GM18517 (cell line): ENCODE measurements around the gene PTPRS.
"Not testable (repeated sequence)": the region's sequence is repeated elsewhere in the genome, so short reads cannot be mapped to it uniquely, and the experiment has no call there.

Experiments
- ATAC-seq: cut with Tn5 transposase; IDR thresholded peaks from one replicate; pipeline ENCODE4 v1.9.1; 2021; ENCODE audit warnings: mild to moderate bottlenecking, moderate library complexity; ENCODE audit not compliant: unreplicated experiment

Gene PTPRS

GRCh38 chr19:5334366-5334739 lies 6.3 kb downstream of the PTPRS start:
- ATAC-seq: no peak

- ATAC-seq: no peak
These were observed 6.8 kb downstream of the PTPRS start for GRCh38 chr19:5333581-5334365.

DNA sequence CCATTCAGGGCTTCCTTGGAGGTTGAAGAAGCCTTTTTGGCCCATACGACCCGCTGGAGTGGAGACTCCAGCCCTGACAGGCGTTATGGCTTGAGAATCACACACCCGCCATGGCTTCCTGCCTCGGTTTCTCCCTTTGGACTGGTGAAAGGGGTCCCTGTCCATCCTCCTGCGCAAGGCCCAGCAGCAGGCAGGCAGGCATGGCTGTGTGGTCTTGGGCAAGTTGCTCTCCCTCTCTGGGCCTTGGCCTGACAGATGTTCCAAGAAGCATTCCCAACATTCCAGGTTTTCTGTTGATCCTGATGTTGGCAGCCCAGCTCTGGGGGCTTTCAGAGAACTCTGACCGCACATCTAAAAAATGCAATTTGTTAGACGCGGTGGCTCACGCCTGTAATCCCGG lies 8.1 kb downstream of the PTPRS start:
- ATAC-seq: no peak

- ATAC-seq: no peak
These were observed 8.8 kb downstream of the PTPRS start for GRCh38 chr19:5331790-5332189.

DNA sequence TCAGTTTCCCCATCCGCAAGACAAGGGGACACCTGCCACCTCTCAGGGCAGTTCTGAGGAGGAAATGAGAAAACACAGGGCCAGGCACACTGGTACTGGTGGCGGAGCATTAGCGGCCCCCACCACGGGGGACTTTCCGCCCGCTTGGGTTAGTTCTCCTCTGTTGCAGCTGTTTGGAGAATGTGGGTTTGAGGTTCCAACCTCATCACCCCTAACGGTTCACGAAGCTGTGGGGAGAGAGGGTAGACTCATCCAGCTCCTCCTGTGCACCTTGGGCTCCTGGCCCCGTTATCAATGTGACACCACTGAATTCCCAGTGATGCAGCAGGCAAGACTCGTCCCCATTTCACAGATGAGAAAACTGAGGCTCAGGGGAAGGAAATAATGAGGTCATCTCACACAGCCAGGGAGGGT lies 10.3 kb downstream of the PTPRS start:
- no peak for ATAC-seq

- ATAC-seq: no peak
These were observed 11.5 kb downstream of the PTPRS start for GRCh38 chr19:5329141-5329540.

DNA sequence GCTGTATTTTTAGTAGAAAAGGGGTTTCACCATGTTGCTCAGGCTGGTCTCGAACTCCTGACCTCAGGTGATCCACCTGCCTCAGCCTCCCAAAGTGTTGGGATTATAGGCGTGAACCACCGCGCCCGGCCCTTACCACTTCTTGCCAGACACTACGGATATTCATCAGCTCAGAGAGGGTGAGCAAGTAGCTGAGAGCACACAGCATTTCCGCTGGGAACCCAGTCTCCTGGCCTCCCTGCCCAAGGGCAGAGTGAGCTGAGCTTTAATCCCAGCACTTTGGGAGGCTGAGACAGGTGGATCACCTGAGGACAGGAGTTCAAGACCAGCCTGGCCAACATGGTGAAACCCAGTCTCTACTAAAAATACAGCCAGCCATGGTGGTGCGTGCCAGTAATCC lies 12.2 kb downstream of the PTPRS start:
- not testable (repeated sequence) for ATAC-seq

- ATAC-seq: no peak
These were observed 13.5 kb downstream of the PTPRS start for GRCh38 chr19:5326986-5327623.

DNA sequence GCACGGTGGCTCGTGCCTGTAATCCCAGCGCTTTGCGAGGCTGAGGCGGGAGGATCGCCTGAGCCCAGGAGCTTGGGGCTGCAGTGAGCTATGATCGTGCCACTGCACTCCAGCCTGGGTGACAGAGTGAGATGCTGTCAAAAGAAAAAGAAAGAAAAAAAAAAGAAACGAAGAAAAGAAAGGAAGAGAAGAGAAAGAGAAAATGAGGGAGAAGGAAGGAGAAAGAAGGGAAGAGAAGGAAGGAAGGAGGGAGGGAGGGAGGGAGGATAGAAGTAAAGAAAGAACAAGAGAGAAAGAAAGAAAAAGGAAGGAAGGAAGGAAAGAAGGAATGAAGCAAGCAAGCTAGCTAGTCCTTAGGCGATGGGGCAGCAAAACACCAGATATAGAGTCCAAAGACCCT lies 14.1 kb downstream of the PTPRS start:
- ATAC-seq: no peak

DNA sequence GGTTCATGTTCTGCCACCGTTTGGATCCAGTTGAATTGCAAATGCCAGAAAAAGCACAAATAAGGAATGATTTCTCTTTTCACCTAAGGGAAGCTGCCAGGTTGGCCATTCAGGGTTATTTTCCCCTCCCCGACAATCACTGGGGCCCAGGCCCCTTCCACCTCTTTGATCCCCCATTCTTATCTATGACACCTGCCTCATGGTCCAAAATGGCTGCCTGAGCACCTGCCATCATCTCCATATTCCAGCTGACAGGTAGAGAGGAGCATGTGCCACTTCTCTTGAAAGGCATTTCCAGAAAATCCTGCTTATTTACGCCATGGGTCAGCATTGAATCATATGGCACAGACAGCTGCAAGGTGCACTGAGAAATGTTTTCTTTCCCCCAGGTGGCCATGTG lies 15.7 kb downstream of the PTPRS start:
- ATAC-seq: no peak

- ATAC-seq: no peak
These were observed 17.2 kb downstream of the PTPRS start for GRCh38 chr19:5323475-5323811.

GRCh38 chr19:5321851-5322681 lies 18.5 kb downstream of the PTPRS start:
- ATAC-seq: peak; percentile 67

DNA sequence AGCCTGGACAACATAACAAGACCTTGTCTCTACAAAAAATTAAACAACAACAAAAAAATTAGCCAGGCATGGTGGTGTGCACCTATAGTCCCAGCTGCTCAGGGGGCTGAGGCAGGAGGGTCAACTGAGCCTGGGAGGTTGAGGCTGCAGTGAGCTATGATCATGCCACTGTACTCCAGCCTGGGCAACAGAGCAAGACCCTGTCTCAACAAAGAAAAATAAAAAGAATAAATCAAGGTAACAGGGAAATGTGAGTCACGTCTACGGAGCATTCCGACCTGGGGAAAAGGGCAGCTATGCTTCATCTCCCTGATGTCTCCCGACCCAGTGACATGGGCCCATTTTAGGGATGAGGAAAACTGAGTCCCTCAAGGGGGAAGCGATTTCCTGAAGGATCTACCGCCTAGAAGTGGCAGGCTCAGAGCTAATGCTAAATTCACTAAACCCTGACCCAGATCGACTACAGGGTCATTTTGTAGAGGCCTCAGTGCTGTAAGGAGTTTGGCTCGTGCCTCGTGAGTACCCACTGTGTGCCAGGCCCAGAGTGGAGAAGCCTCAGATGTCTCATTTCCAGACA lies 19.5 kb downstream of the PTPRS start:
- no peak for ATAC-seq

DNA sequence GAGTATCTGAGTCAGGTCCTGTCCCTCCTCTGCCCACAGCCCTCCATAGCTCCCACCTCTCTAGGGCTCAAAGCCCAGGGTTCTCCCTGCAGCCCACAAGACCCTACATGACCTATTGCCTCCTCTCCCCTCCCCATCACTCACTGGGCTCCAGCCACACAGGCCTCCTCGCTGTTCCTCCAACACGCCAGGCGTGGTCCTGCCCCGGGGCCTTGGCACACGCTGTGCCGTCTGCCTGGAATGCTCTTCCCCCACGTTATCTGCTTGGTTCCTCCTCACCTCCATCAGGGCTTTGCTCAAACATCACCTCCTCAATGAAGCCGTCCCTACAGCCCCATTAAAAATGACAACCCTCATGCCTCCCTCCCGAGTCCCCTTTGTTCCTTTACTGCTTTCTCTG lies 21.1 kb downstream of the PTPRS start:
- no peak for ATAC-seq

DNA sequence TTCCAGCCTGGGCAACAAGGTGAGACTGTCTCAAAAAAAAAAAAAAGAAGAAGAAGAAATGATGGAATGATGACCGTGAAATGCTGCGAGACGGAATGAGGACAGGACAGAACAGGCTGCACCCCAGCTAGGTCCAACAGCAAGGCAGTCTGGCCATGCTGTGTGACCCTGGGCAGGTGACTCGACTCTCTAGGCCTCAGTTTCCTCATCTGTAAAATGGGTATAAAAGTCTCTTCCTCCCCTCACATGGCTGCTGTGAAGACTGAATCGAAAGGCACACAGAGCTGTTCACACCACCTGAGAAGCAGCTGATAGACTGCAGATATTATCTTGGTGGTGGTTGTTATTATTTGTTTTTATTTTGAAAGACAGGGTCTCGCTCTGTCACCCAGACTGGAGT lies 22.3 kb downstream of the PTPRS start:
- no peak for ATAC-seq

DNA sequence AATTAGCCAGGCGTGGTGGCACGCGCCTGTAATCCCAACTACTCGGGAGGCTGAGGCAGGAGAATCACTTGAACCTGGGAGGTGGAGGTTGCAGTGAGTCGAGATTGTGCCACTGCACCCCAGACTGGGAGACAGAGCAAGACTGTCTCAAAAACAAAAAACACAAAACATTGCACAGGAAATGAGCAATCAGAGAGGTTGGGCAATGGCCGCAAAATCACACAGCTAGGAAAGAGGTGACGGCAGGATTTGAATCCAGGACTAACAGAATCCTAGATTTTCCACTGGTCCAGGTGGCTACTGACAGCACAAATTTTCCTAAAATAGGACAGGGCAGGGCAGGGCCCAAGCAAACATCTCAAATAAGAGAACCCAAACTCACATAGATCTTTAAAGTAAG lies 23.3 kb downstream of the PTPRS start:
- ATAC-seq: no peak

DNA sequence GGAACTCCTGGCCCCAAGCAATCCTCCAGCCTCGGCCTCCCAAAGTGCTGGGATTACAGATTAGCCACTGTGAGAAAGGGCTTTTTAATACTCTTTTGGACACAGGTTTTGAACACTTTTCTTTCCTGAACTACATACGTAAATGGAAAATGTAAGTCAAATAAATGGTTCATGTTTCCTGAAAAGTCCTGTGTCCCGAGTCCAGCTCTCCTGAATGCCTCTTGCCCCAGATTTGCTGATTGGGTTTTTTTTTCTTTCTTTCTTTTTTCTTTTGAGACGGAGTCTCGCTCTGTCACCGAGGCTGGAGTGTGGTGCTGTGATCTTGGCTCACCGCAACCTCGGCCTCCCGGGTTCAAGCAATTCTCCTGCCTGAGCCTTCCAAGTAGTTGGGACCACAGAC lies 24.5 kb downstream of the PTPRS start:
- ATAC-seq: no peak

GRCh38 chr19:5314907-5315298 lies 25.7 kb downstream of the PTPRS start:
- no peak for ATAC-seq

- no peak for ATAC-seq
These were observed 26.4 kb downstream of the PTPRS start for GRCh38 chr19:5314012-5314906.

DNA sequence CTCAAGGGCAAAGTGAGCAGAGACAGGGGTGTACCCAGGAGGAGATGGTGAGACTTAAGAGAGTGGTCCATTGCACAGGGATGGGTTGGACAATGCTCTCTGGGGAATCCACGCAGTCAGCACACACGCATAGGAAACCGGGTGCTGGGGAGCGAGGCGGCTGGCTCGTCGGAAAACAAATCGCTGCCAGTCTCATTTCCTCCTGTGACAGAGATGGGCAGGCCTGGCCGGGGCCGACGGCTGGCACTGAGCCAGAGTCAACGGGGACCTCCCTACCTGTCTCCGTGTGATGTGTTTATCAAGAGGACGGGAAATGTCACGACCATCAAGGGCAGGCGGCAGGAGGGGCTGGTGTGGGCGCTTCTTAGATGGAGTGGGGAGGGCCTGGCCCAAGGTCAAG lies 27.3 kb downstream of the PTPRS start:
- no peak for ATAC-seq

DNA sequence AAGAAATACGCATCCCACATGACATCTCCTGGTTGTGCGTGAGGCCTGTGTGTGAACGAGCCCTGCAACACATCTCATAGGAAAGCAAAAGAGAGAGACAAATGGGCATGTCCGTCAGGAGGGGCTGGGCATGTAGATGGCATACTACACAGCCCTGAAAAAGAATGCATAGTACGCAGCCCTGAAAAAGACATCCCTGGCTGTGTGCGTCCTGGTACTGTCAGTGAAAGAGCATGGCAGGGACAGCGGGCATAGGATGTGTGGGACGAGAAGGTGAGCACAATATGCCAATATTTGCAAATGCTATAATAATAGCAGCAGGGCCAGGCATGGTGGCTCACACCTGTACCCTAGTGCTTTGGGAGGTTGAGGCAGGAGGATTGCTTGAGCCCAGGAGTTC lies 28.6 kb downstream of the PTPRS start:
- ATAC-seq: no peak
